GM13976 (cell line): Measurements from ENCODE around the gene TECTB.

Experiments used
- DNase-seq: peaks from one replicate; pipeline ENCODE4 v3.0.0; 2012; ENCODE audit warnings: low spot score
- CTCF ChIP-seq: IDR thresholded peaks from 2 replicates; pipeline ENCODE4 v1.5.1; 2012; ENCODE audit warnings: borderline replicate concordance, mild to moderate bottlenecking; ENCODE audit not compliant: insufficient read depth; ENCODE audit errors: extremely low read depth, missing control alignments, control extremely low read depth
- in situ Hi-C: fragments of 300-500 bp; cut with MboI; formaldehyde crosslinking; loops from one replicate; pipeline ENCODE4 v1.12.0; 2022; ENCODE audit warnings: low sequenced_read_pairs, mixed read lengths, inconsistent platforms; ENCODE audit not compliant: unreplicated experiment

Gene TECTB

GRCh38 chr10:112288486-112288885 lies 5.3 kb downstream of the TECTB start:
- TF ChIP-seq CTCF = no peak
- DNase-seq = no peak
- in situ Hi-C loops = no loop called here

DNA sequence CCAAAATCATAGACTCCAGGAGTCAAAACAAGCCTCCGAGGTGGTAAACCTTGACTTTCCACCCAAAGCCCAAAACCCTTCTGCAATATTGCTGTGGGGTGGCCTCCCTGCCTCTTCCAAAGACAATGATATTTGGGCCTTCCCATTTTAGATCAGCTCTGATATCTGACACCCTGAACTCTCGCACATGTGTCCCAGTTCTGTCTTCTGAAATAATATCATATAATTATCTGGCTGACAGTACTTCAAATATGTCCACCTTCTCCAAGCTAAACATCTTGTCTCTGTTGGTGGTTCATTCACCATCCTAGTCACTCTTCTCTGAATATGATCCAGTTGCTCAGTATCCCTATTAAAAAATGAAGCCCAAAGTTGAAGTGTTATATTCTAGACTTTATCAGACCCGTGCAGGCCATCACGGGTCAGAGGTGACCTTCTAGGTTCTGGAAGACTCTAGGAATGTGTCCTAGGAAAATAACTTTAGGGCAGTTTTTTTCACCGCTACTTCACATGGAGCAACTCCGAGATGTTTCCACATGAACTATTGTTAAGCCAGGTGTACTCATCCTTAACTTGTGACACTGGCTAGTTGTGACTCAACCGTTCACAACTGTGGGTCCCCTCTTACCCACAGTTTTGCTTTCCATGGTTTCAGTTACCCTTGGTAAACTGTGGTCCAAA lies 6.3 kb downstream of the TECTB start:
- no peak for TF ChIP-seq CTCF
- no peak for DNase-seq
- in situ Hi-C loops = no loop called here

DNA sequence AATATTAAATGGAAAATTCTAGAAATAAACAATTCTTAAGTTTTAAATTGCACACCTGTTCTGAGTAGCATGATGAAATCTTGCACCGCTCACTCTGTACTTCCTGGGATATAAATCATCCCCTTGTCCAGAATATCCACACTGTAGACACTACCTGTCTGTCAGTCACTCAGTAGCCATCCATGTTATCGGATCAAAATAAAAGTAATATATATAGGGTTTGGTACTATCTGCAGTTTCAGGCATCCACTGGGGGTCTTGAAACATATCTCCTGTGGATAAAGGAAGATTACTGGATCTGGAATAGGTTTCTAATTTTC lies 6.8 kb downstream of the TECTB start:
- in situ Hi-C loops = no loop called here
- no peak for DNase-seq
- no peak for TF ChIP-seq CTCF

- in situ Hi-C loops = no loop called here
- no peak for TF ChIP-seq CTCF
- DNase-seq = no peak
Observed at GRCh38 chr10:112294169-112294568, 11.0 kb downstream of the TECTB start.

GRCh38 chr10:112295853-112296830 lies 12.9 kb downstream of the TECTB start:
- no peak for DNase-seq
- TF ChIP-seq CTCF = no peak
- in situ Hi-C loops = no loop called here

DNA sequence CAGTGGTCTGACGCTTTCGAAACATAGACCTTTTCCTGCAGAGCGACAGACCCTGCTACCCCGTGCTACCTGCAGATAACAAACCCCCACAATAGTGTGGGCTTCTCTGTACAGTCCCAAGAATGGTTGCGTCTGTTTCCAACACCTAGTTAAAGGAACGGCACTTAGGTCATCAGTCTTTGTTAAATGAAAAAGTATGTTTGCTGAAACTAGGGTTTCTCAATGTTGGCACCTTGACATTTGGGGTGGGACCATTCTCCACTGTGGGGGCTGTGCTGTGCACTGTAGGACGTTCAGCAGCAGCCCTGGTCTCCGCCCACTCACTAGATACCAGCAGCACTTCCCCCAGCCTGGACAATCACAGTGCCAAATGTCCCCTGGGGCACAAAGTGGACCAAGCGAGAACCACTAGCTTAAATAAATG lies 13.7 kb downstream of the TECTB start:
- TF ChIP-seq CTCF = no peak
- in situ Hi-C loops = no loop called here
- no peak for DNase-seq

DNA sequence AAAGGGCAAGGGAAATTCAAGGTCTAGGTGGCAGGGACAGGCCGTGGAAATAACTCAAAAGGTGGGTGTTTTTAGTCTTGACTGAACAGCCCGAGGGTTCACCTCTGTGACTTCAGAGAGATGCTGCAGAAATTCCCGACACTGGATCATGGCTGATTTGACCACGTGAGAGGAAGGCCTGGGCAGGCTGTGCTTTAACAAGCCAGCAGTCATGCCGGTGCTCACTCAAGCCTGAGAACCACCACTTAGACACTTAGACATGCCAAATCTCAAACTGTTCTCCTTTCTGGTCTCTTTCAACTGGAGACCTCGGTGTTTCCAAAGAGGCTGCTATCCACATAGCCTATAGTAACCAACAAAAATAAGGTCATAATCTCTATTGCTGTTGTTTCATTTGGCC lies 15.4 kb downstream of the TECTB start:
- in situ Hi-C loops = no loop called here
- no peak for DNase-seq
- TF ChIP-seq CTCF = no peak
